HepG2 (cell line): ENCODE measurements around the gene ARHGAP15. TPM values are rescaled to one million over a fixed set of nuclear protein-coding genes. Genes with fewer than 3 reads are reported as not detected.

Source experiments
- ATAC-seq: fragments of 200-7000 bp; cut with Tn5 transposase; 3 replicates; pipeline ENCODE4 v1.9.1; 2020; ENCODE audit warnings: mild to moderate bottlenecking, moderate library complexity
- BruUV-seq: library from RNA; stranded (reverse); fragments of 400-500 nt; replicated peaks from 2 replicates; lab custom pipeline; 2021; lab: Mats Ljungman, UMichigan
- CTCF ChIA-PET: fragments of 300-600 bp; formaldehyde crosslinking; extraction: SDS; loops from one replicate; lab custom pipeline; 2021; ENCODE audit warnings: low total read pairs, inconsistent platforms, low intra/inter-chr PET ratio; lab: Yijun Ruan, JAX
- POLR2A ChIA-PET: fragments of 350-600 bp; sonication (Branson Sonifier 250); formaldehyde crosslinking; loops from one replicate; lab custom pipeline; 2020; ENCODE audit warnings: antibody characterized with exemption, inconsistent platforms; lab: Yijun Ruan, JAX
- DNase-seq: peaks from one replicate; pipeline ENCODE4 v3.0.0-alpha.2; 2015; ENCODE audit warnings: low spot score
- FAIRE-seq: peaks from 3 replicates; lab custom pipeline; 2011; peaks lifted over from hg19 to GRCh38; lab: Jason Lieb, UNC
- H2AFZ ChIP-seq: one replicate; pipeline ENCODE4 v1.6.1; 2011; ENCODE audit warnings: low read length, inconsistent platforms
- H3K27ac ChIP-seq: fragments of 300-600 bp; 3 replicates; pipeline ENCODE4 v1.8.0; 2011; ENCODE audit warnings: mixed run types, mild to moderate bottlenecking, mixed read lengths, low read length, inconsistent platforms; ENCODE audit not compliant: insufficient read depth; ENCODE audit errors: extremely low read length
- H3K27me3 ChIP-seq, 2 experiments: fragments of 200-600 bp in 1 of 2; 2 replicates in 1 of 2; 3 replicates in 1 of 2; pipeline versions ENCODE4 v1.6.0 to v1.8.0; 2011; ENCODE audit warnings: low read length in 2 of 2, mild to moderate bottlenecking in 2 of 2, moderate library complexity in 2 of 2, inconsistent platforms in 1 of 2; ENCODE audit not compliant: insufficient read depth in 2 of 2, control insufficient read depth in 1 of 2
- H3K36me3 ChIP-seq, 2 experiments: fragments of 200-600 bp in 1 of 2; replicated peaks in 1 of 2; 2 replicates in 1 of 2; 3 replicates in 1 of 2; pipeline versions ENCODE4 v1.5.1 to v1.8.0; 2011; ENCODE audit warnings: low read length in 2 of 2, inconsistent platforms in 1 of 2; ENCODE audit not compliant: insufficient read depth in 2 of 2, control insufficient read depth in 1 of 2
- H3K4me1 ChIP-seq: 2 replicates; pipeline ENCODE4 v1.5.1; 2012; ENCODE audit warnings: low read length, inconsistent platforms; ENCODE audit not compliant: insufficient read depth
- H3K4me2 ChIP-seq: 2 replicates; pipeline ENCODE4 v1.6.0; 2011; ENCODE audit warnings: low read depth, low read length, inconsistent platforms
- H3K4me3 ChIP-seq, 3 experiments: fragments of 200-600 bp in 1 of 3; sonication (generic), shearing (Covaris generic) in 1 of 3; replicated peaks in 1 of 3; 2 replicates each; pipeline ENCODE4 v1.5.1; 2011 to 2016; ENCODE audit warnings: low read length in 3 of 3, inconsistent platforms in 2 of 3, low read depth in 2 of 3, mild to moderate bottlenecking in 2 of 3, control low read depth in 1 of 3, mixed read lengths in 1 of 3; ENCODE audit not compliant: insufficient read depth in 1 of 3
- H3K79me2 ChIP-seq: one replicate; pipeline ENCODE4 v1.6.1; 2011; ENCODE audit warnings: low read length, inconsistent platforms; ENCODE audit not compliant: insufficient read depth
- H3K9ac ChIP-seq: 2 replicates; pipeline ENCODE4 v1.6.0; 2011; ENCODE audit warnings: mild to moderate bottlenecking, low read depth, low read length, inconsistent platforms; ENCODE audit not compliant: insufficient read depth
- H3K9me3 ChIP-seq: 2 replicates; pipeline ENCODE4 v1.5.1; 2012; ENCODE audit warnings: mild to moderate bottlenecking, low read length
- H4K20me1 ChIP-seq: 2 replicates; pipeline ENCODE4 v1.6.0; 2011; ENCODE audit warnings: inconsistent platforms, mild to moderate bottlenecking, low read length, moderate library complexity; ENCODE audit not compliant: insufficient read depth
- HNRNPL ChIP-seq: fragments of 200-400 bp; formaldehyde crosslinking; IDR thresholded peaks from 2 replicates; pipeline ENCODE4 v1.6.1; 2017; ENCODE audit warnings: mild to moderate bottlenecking, low read depth, low read length
- HNRNPLL ChIP-seq: fragments of 200-400 bp; formaldehyde crosslinking; IDR thresholded peaks from 2 replicates; pipeline ENCODE4 v1.6.1; 2017; ENCODE audit warnings: mild to moderate bottlenecking, low read depth, low read length; ENCODE audit not compliant: poor library complexity, severe bottlenecking
- NR2F6 ChIP-seq, 2 experiments: IDR thresholded peaks; 2 replicates each; pipeline ENCODE4 v1.6.1; 2016; ENCODE audit warnings: antibody characterized with exemption in 1 of 2, mild to moderate bottlenecking in 1 of 2
- NR3C1 ChIP-seq: sonication (generic); formaldehyde crosslinking; IDR thresholded peaks from 2 replicates; pipeline ENCODE4 v1.4.0; 2020; ENCODE audit warnings: missing genetic modification reagents
- PHF21A ChIP-seq: sonication (generic); formaldehyde crosslinking; IDR thresholded peaks from 2 replicates; pipeline ENCODE4 v1.5.0; 2020; ENCODE audit warnings: mild to moderate bottlenecking, missing genetic modification reagents
- REPIN1 ChIP-seq: sonication (generic); formaldehyde crosslinking; IDR thresholded peaks from 2 replicates; pipeline ENCODE4 v1.8.0; 2022; ENCODE audit warnings: missing genetic modification reagents, low read depth, mild to moderate bottlenecking, borderline replicate concordance
- SIX1 ChIP-seq: sonication (generic); formaldehyde crosslinking; IDR thresholded peaks from 2 replicates; pipeline ENCODE4 v1.4.0; 2020; ENCODE audit warnings: missing genetic modification reagents, borderline replicate concordance
- SRSF4 ChIP-seq: fragments of 200-400 bp; formaldehyde crosslinking; IDR thresholded peaks from one replicate; pipeline ENCODE4 v1.6.1; 2018; ENCODE audit warnings: mild to moderate bottlenecking, low read depth, low read length, moderate library complexity; ENCODE audit not compliant: poor library complexity, severe bottlenecking
- ZFP36L2 ChIP-seq: sonication (generic); formaldehyde crosslinking; IDR thresholded peaks from 2 replicates; pipeline ENCODE4 v1.4.0; 2020; ENCODE audit warnings: missing genetic modification reagents
- ZNF225 ChIP-seq: sonication (generic); formaldehyde crosslinking; IDR thresholded peaks from 2 replicates; pipeline ENCODE4 v1.4.0; 2020; ENCODE audit warnings: mild to moderate bottlenecking, missing genetic modification reagents
- ZNF775 ChIP-seq: sonication (generic); formaldehyde crosslinking; IDR thresholded peaks from 2 replicates; pipeline ENCODE4 v1.4.0; 2020; ENCODE audit warnings: missing genetic modification reagents, mild to moderate bottlenecking, moderate library complexity, borderline replicate concordance
- ZNF781 ChIP-seq: sonication (generic); formaldehyde crosslinking; IDR thresholded peaks from 2 replicates; pipeline ENCODE4 v1.5.1; 2020; ENCODE audit warnings: borderline replicate concordance, mild to moderate bottlenecking, missing genetic modification reagents; ENCODE audit errors: not compliant biosample characterization
- ZNF839 ChIP-seq: sonication (generic); formaldehyde crosslinking; IDR thresholded peaks from 2 replicates; pipeline ENCODE4 v1.4.0; 2020; ENCODE audit warnings: missing genetic modification reagents, mild to moderate bottlenecking, borderline replicate concordance
- WGBS: methylation state at CpG from one replicate; pipeline ENCODE4 v1.1.6; 2017; ENCODE audit warnings: low lambda C conversion rate; 5-methylcytosine and 5-hydroxymethylcytosine counted together
- in situ Hi-C: cut with HindIII; loops from 2 replicates; pipeline ENCODE4 v1.10.0; 2017; ENCODE audit warnings: low pct_unique_long_range_greater_than_20kb; ENCODE audit not compliant: extremely low pct_ligation_motif_present
- intact Hi-C: fragments of 100-400 bp; cut with micrococcal nuclease; formaldehyde crosslinking; loops from one replicate; pipeline ENCODE4 v1.10.0; 2022; ENCODE audit not compliant: unreplicated experiment
- polyA plus RNA-seq, 8 experiments: library from polyadenylated mRNA; depleted of rRNA in 3 of 8; stranded (reverse) in 7 of 8; unstranded in 1 of 8; fragments of >200 nt; fragmentation: Illumina TruSeq in 4 of 8; extraction: Trizol in 4 of 8; gene quantifications; 2 replicates each; pipeline versions ENCODE4 v1.2.1 to v1.2.3, GENCODE V29; 2011 to 2016; ENCODE audit warnings: low read depth in 4 of 8, missing spikeins in 1 of 8, mixed read lengths in 1 of 8; ENCODE audit not compliant: insufficient read depth in 1 of 8
- total RNA-seq, 5 experiments: library from RNA; depleted of rRNA; stranded (reverse); fragments of >200 nt; fragmentation: Illumina TruSeq; extraction: Trizol; gene quantifications; 2 replicates each; pipeline ENCODE4 v1.2.3, GENCODE V29; 2016; ENCODE audit warnings: low read depth in 1 of 5
- TF ChIP-seq, protein P1 (sequence below): sonication (generic); formaldehyde crosslinking; IDR thresholded peaks from 2 replicates; pipeline ENCODE4 v1.9.0; 2021; ENCODE audit warnings: mild to moderate bottlenecking, missing genetic modification reagents

Gene ARHGAP15
- total and polyA plus RNA-seq, 2 of the 13 experiments (the other 11 are each of a cell fraction or from before 2014, with no cell fraction given), result 0.04 TPM; not detected in 1

DNA sequence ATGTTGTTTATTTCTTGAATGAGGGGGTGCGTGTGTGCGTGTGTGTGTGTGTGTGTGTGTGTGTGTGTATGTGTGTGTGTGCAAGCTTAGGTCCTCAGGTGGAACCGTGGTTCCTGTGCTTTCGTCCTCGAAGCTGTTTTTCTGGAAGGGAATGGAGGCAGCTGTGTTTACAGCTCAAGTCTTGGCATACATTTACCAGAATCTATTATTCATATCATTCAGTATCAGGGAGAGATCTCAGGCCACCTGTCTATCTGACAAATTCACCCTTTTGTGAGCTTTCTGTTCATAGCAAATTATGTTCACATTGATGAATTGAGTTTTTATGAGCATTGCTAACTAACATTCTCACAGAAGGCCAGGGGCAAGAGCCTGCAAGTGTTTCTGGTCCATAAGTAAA lies 550.4 kb downstream of the ARHGAP15 start:
- in situ Hi-C loops, result no loop called here
- ATAC-seq, result no peak
- BruUV-seq, result no TSS peak
- H3K79me2 ChIP-seq, result no peaks in the 10 kb centered on the region
- H2AFZ ChIP-seq, result no peak overlapping the region
- no peaks in the 10 kb centered on the region for H4K20me1 ChIP-seq
- H3K36me3 ChIP-seq, result no peaks in the 10 kb centered on the region
- POLR2A ChIA-PET, result no interaction called here
- H3K9me3 ChIP-seq, result no peaks in the 10 kb centered on the region
- no peak overlapping the region for H3K9ac ChIP-seq
- no peak overlapping the region for H3K4me2 ChIP-seq
- CTCF ChIA-PET, result no interaction called here
- TF ChIP-seq ZNF839 (CRISPR knock-in tag) (no peak), ZFP36L2 (CRISPR knock-in tag) (no peak), NR2F6 (IDR thresholded peaks at IDR 0.05) (no peak), NR2F6 (CRISPR knock-in tag; IDR thresholded peaks at IDR 0.05) (no peak), HNRNPLL (no peak), ZNF781 (CRISPR knock-in tag) (no peak), REPIN1 (CRISPR knock-in tag) (no peak), NR3C1 (CRISPR knock-in tag) (no peak), HNRNPL (no peak), SRSF4 (no peak), ZNF775 (CRISPR knock-in tag) (no peak), PHF21A (no peak), ZNF225 (no peak), SIX1 (no peak)
- TF ChIP-seq, protein P1, sequence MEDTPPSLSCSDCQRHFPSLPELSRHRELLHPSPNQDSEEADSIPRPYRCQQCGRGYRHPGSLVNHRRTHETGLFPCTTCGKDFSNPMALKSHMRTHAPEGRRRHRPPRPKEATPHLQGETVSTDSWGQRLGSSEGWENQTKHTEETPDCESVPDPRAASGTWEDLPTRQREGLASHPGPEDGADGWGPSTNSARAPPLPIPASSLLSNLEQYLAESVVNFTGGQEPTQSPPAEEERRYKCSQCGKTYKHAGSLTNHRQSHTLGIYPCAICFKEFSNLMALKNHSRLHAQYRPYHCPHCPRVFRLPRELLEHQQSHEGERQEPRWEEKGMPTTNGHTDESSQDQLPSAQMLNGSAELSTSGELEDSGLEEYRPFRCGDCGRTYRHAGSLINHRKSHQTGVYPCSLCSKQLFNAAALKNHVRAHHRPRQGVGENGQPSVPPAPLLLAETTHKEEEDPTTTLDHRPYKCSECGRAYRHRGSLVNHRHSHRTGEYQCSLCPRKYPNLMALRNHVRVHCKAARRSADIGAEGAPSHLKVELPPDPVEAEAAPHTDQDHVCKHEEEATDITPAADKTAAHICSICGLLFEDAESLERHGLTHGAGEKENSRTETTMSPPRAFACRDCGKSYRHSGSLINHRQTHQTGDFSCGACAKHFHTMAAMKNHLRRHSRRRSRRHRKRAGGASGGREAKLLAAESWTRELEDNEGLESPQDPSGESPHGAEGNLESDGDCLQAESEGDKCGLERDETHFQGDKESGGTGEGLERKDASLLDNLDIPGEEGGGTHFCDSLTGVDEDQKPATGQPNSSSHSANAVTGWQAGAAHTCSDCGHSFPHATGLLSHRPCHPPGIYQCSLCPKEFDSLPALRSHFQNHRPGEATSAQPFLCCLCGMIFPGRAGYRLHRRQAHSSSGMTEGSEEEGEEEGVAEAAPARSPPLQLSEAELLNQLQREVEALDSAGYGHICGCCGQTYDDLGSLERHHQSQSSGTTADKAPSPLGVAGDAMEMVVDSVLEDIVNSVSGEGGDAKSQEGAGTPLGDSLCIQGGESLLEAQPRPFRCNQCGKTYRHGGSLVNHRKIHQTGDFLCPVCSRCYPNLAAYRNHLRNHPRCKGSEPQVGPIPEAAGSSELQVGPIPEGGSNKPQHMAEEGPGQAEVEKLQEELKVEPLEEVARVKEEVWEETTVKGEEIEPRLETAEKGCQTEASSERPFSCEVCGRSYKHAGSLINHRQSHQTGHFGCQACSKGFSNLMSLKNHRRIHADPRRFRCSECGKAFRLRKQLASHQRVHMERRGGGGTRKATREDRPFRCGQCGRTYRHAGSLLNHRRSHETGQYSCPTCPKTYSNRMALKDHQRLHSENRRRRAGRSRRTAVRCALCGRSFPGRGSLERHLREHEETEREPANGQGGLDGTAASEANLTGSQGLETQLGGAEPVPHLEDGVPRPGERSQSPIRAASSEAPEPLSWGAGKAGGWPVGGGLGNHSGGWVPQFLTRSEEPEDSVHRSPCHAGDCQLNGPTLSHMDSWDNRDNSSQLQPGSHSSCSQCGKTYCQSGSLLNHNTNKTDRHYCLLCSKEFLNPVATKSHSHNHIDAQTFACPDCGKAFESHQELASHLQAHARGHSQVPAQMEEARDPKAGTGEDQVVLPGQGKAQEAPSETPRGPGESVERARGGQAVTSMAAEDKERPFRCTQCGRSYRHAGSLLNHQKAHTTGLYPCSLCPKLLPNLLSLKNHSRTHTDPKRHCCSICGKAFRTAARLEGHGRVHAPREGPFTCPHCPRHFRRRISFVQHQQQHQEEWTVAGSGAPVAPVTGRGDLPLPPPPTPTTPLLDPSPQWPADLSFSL (CRISPR knock-in tag), result no peak
- TF ChIP-seq, all 625 proteins: peak for 0
- WGBS, result 3% methylated on average over 5 of the region's 5 CpGs
- no peak for FAIRE-seq
- H3K27ac ChIP-seq, result no peak overlapping the region
- DNase-seq, result no peak
- H3K4me1 ChIP-seq, result no peaks in the 10 kb centered on the region
- H3K27me3 ChIP-seq, result no peaks in the 10 kb centered on the region
- intact Hi-C loops, result loop anchor here (5.0 kb wide), 1 partner anchor 1977 kb away; no protein-coding TSS in a partner anchor
- no peak overlapping the region for H3K4me3 ChIP-seq
